HG03521 (cell line): ENCODE results near the gene CEP57L1.
A peak's percentile ranks its signal among the peaks of the same experiment; 100 is the strongest.

Source experiments
- ATAC-seq: cut with Tn5 transposase; IDR thresholded peaks from one replicate; pipeline ENCODE4 v1.9.1; 2021; ENCODE audit warnings: mild to moderate bottlenecking, moderate library complexity; ENCODE audit not compliant: unreplicated experiment

Gene CEP57L1

DNA sequence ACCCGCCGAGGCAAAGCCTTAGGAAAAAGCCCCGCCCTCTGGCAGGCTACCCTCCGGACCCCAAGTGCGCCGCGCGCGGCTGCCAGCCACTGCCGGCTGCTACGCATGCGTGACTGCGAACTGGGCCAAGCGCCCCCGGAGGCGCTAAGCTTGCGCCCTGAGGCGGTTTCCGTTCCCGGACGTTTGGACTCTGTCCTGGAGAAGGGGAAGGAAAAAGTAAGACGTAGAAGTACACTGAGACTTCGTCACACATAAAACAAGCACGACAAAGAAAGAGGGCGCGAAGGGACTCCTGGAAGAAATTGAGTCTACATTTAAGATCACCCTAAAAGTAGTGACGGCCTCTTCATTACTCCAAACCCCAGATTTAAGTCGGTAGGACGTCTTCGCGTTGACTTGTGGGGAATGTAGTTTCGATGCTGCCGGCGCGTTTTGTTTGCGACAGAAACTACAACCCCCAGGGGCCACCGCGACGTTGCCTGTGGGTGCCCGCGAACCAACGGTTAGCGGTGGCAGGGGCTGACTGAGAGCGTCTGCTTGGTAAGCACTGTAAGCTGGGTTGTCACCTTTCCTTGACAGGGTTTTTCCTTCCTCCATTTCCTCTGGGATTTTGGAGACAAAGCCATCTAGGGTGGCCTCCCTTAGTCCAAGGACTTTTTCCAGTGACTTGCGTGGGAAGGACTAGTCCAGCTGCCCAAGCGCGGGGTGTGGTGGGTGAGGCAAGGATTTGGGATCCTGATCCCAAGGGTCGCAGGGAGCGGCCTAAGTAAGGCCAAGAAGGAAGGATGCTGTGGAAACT, at the start of gene CEP57L1:
CEP57L1 (plus strand) TSS at position 472 of the 799 bp plus-strand sequence. CDS start 49,715 bp downstream, outside the sequence.
- peak; percentile 68 for ATAC-seq

DNA sequence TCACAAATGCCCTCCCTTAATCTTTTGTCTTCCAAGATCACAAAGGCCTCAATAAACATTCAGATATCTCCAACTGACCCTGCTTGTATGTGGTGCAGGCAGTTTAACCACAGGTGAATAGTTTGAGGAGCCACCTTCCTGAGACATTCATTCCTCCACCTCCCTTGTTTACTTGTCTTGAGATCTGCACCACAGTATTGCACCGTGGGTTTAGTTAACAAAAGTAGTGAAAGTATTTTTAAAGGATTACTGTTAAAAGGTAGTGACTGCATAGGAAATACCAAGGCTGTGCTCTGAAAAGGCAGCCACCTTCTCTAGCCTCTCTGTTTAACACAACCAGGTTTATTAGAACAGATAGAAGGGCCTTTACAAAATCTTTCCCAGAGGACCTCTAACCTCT, 47.1 kb upstream of the CEP57L1 start:
- ATAC-seq: no peak

DNA sequence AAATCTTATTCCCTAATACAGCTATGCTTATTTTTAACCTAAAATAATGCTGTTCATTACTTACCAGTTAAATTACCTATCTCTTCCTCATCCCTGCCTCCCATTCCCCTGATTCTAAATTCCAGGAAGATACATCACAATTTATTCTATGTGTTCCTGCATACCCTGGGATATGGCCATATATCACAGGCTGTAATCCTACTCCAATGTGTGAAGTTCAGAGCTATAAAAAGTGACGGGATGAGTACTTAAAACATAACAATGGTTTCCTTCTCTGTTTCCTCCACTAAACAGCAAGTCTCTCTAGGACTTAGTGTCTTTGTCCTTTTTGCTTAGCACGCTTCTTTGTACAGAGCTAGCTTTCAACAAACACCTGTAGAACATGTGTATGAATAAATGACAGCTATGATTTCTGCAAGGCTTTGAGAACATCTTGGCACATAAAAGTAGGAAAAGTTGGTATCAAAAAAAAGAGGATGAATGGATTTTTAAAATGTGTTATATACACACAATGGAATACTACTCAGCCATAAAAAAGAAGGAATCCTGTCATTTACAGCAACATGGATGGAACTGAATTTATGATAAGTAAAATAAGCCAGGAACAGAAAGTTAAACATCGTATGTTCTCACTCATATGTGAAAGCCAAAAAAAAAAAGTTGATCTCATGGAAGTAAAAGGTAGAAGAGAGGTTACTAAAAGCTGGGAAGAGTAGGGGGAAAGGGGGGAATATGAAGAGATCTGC, 46.5 kb upstream of the CEP57L1 start:
- no peak for ATAC-seq

DNA sequence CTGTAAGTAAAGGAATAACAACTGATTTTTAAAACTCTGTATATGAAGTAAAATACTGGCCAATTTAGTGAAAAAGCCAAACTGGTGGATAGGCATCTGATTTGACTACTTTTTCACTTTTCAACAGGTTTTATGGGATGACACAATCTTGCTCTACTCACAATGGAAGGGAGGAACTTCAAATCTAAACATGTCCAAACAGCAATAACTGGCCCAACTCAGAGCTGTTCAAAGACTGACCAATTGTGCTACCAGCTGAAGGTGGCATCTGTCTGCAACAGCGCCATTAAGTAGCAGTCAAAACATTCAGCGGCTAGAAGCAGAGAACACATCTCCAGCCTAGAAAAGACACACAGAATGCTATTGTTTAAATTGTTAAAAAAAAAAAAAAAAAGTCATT, 45.3 kb upstream of the CEP57L1 start:
- no peak for ATAC-seq

DNA sequence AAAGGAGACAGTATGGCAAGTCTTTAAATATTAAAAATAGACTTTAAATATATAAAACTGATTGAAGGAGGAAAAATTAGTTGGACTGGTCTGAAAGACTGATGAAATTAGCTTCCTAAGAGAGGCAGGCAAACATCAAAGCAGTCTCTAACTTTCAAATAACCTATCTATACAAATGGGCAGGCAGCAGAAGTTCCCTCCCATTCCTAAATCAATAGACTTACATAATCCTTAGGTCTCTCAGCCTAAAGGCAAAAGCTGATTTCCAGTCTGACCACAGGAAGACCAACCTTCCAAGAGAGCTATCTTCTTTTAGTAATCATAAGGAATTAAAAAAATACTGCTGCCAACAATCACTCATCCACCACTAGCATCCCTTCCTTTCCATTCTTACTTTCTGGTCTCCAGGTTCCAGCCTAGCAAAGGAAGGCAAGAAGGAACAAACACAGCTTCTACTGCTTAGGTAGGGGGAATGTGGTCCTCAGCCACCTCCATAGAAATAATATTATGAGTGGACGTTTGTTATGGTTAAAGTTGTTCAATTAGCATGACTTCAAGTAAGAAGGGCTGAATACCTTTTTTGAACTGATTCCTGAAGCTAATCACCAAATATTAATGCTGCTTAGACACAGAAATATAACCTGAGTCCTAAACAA, 44.7 kb upstream of the CEP57L1 start:
- no peak for ATAC-seq

DNA sequence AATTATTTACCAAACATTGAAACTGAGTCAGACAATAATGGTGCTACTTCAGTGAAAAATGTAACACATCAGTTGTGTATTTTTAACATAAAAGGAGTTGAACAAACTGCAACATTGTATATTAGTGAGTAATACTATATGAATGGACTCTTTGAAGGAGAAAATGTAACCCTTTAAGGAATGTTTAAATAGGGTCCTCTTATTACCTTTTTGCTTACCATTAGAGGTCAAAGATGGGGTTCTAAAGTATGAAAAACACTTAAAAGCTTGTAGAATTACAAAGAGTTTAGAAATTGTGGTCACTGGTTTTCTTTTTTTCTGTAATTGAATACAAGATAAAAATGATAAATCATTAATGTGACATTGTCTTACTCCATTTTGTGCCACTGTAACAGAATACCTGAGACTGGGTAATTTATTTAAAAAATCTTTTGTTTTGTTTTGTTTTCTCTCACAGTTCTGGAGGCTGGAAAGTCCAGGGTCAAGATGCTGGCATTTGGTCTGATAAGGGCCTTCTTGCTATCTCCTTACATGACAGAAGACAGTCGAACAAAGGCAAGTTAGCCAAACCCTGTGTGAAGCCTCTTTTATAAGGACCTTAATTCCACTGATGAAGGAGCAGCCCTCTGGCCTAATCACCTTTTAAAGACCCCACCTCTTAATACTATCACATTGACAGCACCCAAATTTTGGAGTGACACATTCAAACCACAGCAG, 43.8 kb upstream of the CEP57L1 start:
- no peak for ATAC-seq

DNA sequence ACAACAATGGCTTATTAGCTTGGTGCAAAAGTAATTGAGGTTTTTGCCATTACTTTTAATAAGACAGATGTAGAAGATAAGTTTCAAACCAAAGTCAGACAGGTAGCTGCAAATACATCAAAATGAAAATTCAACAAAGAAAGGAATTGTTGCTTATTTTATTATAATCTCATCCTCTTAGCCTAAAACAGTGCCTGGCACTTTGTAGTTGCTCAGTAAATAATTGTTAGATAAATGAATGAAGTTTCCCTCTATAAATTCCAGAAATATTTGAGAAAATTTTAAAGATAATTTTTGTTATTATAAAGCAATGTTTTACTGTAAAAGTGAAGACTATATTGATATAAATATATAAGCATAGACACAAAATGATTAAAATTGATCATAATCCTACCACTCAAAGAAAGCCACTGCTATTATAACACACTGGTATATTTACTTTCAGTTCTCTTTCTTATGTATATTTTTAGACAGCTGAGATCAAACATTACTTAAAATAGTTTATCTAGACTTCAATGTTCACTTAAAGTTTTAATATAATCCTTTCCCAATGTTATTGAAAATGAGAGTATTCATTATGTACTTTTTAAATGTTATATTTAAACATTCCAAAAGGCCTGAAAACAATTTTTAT, 43.2 kb upstream of the CEP57L1 start:
- no peak for ATAC-seq

DNA sequence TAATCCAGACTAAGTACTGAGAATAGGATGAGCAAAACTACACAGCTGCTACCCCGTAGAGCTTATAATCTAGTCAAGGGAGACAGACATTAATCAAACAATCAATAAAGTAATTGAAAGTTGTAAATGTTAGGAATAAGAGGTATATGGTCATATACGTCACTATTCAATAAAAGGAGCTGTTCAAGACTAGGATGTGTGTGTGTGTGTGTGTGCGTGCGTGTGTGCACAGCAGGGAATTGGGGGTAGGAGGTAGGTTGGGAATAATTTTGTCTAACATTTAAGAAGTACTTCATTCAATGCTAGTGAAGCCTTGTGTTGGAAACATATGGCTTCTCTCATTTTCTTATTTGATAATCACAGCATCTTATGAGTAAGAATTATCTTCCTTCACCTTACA, 42.5 kb upstream of the CEP57L1 start:
- no peak for ATAC-seq

DNA sequence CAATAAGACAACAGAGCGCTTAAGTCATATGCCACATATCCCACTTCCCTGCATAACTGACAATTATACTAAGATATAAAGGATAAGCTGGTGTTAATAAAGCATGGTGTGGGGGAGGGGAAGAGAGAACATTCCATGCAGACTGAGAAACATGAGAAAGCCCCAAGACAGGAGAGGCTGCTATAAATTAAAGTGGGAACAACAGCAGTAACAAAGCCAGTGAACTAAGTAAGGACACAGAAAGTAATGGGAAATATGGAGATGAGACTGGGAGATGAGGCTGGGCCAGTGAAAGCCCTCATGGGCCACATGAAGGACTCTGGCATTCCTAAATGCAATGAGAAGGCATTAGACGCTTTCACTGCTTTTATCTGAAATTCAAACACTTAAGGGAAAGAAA, 42.0 kb upstream of the CEP57L1 start:
- no peak for ATAC-seq

DNA sequence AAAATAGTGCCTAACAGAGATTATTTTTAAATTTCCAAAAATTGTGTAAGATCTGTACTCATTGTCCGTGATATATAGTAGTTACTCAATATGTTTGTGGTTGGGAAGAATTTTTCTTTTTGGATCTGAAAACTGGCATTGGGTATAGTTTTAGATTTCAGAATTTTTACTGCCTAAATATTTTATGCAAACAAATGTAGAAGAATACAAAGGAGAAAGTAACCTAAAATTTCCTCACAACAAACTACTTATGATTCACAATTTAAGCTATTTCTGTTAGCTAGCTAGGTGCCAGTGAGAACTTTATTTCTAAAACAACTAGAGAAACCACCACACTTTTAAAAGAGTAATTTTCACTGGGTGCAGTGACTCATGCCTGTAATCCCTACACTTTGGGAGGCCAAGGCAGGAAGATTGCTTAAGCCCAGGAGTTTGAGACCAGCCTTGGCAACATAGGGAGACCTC, 39.5 kb upstream of the CEP57L1 start:
- ATAC-seq: no peak

DNA sequence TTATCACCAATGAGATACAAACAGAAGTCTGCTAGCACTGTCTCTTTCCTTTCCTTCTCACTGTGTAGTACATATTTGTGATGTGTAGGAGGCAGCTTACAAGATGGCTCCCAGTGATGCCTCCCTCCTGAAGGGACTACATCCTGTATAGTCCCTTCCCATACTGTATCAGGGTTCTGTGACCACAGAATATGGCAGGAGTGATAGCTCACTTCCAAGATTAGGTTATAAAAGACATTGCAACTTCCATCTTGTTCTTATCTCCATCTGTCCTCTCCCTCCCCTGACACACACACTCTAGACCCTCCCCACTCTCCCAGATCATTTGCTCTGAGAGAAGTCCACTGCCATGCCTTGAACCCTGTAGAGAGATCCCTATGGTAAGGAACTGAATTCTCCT, 38.6 kb upstream of the CEP57L1 start:
- ATAC-seq: no peak

DNA sequence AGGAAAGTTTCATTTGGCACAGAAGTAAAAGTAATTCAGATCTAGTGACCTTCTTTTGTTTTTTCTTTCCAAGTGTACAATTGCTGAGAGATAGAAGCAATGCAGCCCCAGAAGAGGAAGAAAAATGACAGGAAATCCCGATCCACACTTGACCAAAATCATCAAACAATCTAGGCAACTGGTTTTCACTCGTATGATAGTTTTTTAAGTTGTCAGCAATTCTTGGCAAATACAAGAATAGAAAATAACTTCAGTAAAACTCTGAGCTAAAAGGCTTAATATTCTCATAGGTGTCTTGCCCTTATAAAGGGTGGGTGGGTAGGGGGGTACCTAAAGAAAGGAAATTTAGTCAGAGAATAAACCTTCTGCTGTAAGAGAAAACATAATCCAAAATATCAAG, 36.7 kb upstream of the CEP57L1 start:
- no peak for ATAC-seq

DNA sequence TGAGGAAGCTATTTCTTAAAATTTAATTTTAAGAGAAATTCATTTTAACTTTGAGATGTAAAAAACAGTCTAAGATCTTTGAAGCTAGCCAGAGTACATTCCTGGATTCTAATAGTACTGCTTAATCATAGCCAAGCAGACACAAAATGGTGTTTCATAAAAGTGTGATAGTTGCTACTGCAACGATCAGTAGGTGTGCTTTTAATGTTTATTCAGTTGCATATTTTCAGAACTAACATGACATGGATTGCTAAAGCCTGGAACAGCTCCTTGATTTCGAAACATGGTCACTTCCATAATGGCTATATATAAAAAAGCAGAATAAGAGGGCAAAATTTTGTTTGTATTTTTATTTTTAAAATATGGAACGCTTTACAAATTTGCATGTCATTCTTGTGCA, 36.2 kb upstream of the CEP57L1 start:
- no peak for ATAC-seq

DNA sequence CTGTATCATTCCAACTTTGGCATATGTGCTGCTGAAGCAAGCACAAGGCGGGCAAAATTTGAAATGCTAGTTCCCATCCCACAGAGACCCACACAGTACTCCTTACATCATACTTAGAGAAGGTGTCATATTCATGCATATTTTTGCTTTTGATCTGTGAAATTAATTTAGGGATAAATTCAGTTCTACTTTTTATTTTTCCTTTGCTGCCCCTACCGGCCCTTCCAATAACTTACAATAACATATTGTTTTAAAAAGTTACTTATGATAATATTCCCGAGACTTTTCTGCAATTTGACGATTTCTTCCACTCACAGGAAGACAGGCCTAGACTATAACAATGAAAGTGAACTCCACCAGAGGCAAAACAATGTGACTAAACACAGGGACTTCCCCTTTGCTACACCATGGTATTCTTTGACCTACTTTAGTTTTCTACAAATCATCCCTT, 35.7 kb upstream of the CEP57L1 start:
- ATAC-seq: no peak

DNA sequence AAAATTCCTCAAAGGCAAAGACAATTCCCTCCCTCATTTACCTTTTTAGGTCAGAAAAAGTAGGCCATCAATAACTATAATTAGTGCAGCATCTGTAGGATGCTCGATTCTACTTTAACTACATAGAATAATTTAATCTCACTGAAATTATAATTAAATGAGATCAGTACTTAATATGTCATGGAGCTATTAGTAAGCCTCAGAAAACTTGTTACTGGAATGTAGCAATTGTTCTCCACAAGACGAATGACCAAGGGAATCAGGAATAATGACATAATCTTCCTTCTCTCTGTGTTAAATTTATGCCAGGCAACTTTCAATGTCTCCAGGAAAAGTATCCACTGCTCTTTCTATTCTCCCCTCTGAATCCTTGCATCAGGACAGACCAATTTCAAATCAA, 34.7 kb upstream of the CEP57L1 start:
- ATAC-seq: no peak

DNA sequence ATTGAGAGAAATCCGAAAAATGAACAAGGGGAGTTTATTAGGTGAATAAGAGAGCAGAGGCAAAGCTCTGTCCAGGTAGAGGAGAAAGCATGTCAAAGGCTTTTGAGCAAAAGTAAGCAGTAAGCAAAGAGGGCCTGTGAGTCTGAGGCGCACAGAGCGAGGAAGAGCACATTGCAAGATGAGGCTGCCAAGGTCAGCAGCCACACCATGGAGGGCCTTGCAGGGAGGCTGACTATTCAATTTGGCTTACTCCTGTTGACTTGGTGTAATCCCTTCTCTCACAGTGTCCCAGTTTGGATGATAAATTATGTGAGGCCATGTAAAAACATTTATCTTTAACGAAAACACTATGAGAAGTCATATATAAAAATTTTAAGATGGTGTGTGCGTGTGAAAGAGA, 33.1 kb upstream of the CEP57L1 start:
- ATAC-seq: no peak

DNA sequence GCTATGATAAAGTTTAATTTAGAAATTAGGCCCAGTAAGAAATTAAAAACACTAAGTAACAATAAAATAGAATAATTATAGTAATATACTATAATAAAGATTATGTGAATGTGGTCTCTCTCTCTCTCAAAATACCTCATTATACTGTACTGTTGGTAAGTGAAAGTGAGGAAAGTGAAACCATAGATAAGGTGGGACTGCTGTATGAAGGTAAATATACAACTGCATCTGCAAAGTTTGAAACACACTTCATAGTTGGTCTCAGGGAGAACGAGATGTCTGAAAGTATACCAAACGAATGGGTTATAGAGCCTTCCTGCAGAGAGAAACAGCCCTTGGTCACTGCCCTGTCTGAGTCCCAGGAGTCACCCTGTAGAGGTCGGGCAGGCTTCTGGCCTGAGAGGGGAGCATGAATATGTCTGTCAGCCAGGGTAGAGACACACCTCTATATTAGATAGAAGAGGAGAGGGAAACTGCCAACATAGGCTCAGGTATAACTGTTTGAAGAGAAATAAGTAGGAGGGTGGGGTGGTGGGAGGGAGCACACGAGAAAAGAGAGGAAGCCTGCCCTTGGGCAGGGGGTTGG, 32.4 kb upstream of the CEP57L1 start:
- no peak for ATAC-seq

DNA sequence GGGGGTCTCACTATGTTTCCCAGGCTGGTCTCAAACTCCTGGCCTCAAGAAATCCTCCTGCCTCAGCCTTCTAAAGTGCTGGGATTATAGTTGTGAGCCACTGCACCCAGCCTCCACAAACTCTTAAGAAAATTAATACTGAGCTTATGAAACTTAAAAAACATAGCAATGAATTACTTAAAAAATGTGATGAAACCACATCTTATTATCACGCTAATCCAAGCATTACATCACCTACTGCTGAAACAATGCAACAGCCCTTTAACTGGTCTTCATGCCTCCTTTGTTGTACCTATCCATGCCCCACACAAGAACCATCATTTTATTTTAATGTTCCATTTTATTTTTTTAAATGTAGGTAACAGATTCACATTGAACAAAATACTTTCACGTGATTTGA, 25.6 kb upstream of the CEP57L1 start:
- no peak for ATAC-seq

DNA sequence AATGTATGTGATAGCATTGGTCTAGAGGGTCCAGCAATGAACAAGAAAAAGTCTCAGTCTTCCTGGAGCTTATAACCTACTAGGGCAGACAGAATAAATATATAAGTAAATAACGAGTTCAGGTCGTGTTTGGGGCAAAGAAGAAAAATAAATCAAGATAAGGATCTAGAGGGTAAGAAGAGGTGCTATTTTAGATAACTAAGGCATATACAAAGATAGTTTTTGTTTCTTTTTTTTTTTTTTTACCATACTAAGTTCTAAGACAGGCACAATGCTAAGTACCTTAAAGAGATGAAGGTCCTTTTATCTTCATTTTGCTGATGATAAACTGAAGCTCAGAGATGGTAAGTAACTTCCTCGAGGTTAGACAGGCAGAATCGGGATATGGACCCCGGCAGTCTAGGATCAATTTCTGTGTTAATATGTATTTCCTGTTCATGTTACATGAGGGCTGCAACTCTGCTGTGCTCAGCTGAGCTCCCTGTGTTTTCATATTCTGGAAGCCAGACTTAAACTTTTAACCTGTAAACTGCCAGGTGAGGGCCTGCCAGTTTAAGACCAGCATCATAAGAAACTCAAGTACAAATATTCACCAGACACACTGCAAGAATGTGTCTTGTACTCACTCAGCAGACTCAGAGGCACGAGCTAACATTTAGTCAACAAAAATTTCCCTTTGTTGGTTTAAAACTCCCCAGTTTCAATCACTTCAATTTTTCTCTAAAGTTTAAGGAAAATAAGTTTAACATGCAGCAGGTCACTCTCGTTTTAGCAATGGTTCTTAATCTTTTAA, 24.0 kb upstream of the CEP57L1 start:
- ATAC-seq: no peak
